DMS79 treated with DMSO at 0.1 percent for 48 hours (cell line): Measurements from ENCODE around the gene CDH3.

Experiments used
- DNase-seq: peaks from one replicate; lab custom pipeline; 2025; lab: John Stamatoyannopoulos, UW

The CDH3 gene

GRCh38 chr16:68737730-68738629 lies 92.9 kb downstream of the CDH3 start:
- DNase-seq, result peak; percentile 49

GRCh38 chr16:68739964-68740627 lies 95.0 kb downstream of the CDH3 start:
- DNase-seq, result no peak

GRCh38 chr16:68740628-68741346 lies 95.7 kb downstream of the CDH3 start:
- DNase-seq, result no peak

GRCh38 chr16:68743664-68744063 lies 98.6 kb downstream of the CDH3 start:
- no peak for DNase-seq

DNA sequence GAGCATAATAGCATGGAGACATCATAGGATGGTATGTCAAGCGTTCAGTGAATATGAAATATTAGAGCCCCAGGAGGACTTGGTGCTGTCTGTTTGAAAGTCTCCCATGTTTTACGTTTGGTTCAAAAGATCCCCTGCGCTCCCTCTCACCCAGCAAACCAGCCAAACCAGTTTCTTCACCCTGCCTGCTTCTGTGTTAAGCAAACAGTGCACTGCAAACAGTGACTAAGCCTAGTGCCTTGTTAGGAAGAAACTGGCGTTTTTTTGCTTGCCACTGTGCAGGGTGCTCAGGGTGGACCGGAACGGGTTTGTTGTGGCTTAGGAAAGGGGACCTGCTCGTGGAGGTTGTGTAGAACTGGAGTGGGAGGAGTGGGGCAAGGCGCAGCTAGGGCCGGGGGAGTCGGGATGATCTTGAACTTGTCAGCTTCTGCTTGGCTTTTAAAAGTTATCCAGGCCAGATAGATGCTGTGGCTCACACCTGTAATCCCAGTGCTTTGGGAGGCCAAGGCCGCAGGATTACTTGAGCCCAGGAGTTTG lies 99.7 kb downstream of the CDH3 start:
- peak; percentile 83 for DNase-seq

DNA sequence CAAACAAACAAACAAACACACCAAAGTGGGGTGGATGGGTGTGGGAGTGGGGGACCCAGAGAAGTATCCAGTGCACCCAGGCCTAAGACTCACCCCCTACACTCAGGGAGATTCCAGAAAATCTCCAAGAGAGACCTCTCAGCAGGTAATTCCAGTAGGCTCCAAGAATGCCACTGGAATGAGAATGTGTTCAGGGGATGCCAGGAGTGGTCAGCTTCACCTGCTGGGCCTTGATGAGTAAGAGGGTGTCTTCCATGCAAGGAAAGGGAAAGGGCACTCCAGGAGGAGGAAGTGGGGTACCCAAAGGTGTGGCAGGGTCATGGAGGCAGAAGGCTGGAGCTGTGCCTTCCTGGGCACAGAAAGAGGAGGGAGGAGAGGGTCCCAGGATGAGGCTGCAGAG lies 101.8 kb downstream of the CDH3 start:
- no peak for DNase-seq

DNA sequence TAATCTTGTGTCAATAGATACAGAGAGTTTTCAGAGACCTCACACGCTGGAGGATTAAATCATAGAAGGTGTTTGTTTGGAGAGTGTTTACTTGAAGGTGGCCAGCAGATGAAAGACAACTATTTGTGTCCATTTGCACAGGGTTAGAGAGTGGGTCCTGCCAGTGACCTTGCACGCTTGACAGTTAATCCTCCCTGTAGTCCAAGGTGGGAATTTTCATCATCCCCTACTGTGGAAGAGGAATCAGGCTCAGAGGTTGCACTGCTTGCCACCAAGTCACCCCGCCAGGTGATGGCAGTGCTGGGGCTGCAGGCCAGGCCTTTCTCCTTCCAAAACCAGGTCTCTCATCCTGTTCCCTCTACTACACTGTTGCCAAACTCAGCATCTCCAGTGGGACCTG lies 104.3 kb downstream of the CDH3 start:
- no peak for DNase-seq
